ENCODE data around the gene MORN1.

GRCh38 chr1:2279817-2280216 is 111.5 kb downstream of the MORN1 start:
- TF ChIP-seq CTCF (IDR thresholded peaks at IDR 0.05; ENCODE audit: low read length) (no peak), EZH2 (IDR thresholded peaks at IDR 0.05; ENCODE audit: borderline replicate concordance, low read length) (no peak)

All from OCI-LY1 (cell line).